Stimulated activated CD4-positive, alpha-beta T cell treated with anti-CD3 and anti-CD28 coated beads, Interleukin-12 subunit alpha, Interleukin-12 subunit beta, amount 100 ng/mL, for 24 hours (primary cell): ENCODE data around the gene SLC50A1.

Experiments used
- DNase-seq, 2 experiments: peaks; one replicate each; pipeline ENCODE4 v3.0.0-alpha.2; 2020; ENCODE audit warnings: low read depth in 2 of 2

SLC50A1 gene

GRCh38 chr1:155170101-155170785 is 34.6 kb downstream of the SLC50A1 start:
- DNase-seq, result no peak

GRCh38 chr1:155170806-155171205 is 35.2 kb downstream of the SLC50A1 start:
- DNase-seq, result no peak

DNA sequence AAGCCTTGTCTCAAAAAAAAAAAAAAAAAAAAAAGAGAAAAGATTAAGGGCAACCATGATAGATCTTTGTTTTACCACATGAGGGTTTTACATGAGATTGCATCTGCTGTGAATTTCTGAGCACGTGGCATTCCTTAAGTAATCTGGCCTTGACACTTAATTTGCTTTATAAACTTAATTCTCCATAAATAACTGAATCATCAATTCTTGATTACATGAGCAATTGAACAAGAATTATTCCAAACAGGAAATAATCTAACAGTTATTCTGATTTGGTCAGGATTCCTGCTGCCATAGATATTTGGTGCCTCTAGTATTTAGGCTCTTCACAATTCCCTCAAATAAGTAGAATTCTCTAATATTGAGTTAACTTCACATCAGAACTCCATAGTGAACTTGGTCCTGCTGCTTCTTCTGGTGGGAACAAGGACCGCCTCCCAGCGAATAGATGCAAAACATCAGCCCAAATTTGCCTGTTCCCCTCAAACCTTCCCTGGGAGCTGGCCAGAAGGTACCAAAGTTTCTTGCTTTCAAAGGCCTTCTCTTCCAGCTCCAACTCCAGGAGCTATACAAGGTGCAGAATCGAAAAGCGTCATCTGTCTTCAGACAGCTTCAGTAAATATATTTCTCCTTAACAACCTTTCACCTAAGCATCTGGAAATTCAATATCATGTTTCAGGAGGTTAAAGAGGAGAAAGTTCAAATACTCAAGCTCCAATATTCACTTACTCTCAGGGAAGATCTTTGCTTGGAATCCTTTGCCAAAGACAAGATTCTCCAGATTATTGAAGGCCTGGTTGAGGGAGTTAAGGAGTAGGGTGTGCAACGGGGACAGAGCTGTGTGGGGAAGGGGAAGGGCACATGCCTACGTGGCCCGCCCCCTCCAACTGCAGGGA is 36.4 kb downstream of the SLC50A1 start:
- DNase-seq, result no peak

DNA sequence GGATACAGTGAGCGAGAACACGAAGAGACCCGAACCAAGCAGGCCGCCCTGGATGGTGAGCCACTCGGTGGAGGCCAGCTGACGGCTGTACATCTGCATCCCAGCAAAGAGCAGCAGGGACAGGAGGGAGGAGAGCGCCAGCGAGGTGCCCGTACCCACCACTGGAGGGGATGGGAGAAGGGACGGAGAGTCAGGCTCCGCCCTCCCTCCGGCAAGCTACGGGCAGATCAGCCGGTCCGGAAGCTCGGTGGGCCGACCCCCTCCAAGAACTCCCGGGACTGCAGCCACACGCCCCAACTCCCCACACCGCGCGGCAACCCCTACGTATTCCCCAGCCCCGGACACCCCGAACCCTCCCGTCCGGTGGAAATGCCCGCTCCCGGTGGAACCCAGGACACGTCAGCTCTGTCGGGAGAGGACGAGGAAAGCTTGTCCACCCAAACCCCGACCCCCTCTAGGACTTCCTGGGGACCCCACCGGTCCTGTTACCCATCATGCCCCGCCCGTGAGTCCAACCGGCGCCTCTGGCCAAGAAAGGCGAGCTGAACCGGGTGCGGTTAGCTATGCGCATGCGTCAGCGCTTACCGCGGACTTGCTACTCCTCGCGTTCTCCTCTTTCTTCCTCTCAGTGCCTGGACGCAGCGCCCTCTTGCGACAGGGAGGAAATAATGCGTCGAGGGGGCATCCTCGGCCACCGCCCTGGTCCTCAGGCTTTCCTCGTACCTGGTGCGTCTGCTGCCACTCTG is 37.3 kb downstream of the SLC50A1 start, which contains the start of gene KRTCAP2:
KRTCAP2 (minus strand) TSS at position 573 of the 746 bp plus-strand sequence; CDS start at position 493, 80 bp downstream.
- DNase-seq, result peak; percentile 85 to 94

DNA sequence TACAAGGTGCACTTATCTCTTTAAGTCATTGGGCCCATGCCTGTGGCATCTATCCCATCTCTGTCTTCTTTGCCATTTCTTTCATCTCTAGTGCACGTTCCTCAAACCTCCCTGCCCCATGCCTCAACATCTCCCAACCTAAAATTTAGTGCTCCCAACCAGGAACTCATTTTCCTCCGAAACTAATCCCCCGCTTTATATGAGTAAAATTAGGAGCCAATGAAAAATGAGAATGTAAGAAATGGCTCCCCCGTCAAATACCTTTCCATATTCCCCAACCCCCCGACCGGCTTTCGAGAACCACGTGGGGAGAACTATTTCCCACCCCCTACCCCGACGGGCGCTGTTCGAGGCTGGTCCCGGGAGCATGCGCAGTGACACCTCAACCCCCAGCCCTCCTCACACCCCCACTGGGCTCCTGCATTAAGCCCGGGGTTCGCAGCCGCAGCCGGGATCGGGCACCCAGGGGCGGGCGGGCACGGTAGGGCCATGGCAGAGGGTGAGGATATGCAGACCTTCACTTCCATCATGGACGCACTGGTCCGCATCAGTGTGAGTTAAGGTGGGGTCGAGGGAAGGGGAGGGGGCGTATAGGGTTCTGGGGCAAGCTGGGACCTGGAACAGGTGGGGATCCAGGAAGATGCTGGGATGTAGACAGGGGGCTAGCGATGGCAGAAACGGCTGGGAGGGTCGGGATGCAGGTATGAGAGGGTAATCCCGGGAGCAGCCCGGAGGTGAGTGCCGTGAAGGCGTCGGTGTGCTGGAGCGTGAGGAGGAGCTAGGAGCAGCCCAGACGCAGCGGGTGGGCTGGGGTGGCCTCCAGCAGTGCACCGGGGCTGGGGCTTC is 38.0 kb downstream of the SLC50A1 start, which contains the start of gene TRIM46:
TRIM46 (plus strand) TSS at position 372 of the 846 bp plus-strand sequence; CDS start at position 490, 118 bp downstream.
- peak; percentile 53 to 78 for DNase-seq

- peak in 1 of 2 experiments; percentile 35 for DNase-seq
These were observed 39.0 kb downstream of the SLC50A1 start for GRCh38 chr1:155174324-155175280.

GRCh38 chr1:155175281-155175926 is 39.8 kb downstream of the SLC50A1 start:
- no peak for DNase-seq

DNA sequence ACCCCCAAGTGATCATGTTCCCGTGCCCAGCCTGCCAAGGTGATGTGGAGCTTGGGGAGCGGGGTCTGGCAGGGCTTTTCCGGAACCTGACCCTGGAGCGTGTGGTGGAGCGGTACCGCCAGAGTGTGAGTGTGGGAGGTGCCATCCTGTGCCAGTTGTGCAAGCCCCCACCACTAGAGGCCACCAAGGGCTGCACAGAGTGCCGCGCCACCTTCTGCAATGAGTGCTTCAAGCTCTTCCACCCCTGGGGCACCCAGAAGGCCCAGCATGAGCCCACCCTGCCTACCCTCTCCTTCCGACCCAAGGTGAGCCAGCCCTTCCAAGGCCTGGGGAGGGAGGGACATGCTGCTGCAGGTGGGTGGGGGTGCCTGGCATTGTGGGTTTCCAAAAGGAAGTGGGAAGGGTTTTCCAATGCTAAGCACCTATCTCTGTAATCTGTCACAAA is 40.3 kb downstream of the SLC50A1 start:
- no peak for DNase-seq

- peak; percentile 73 to 89 for DNase-seq
These were observed 41.0 kb downstream of the SLC50A1 start for GRCh38 chr1:155176544-155177071.

- DNase-seq, result no peak
These were observed 41.7 kb downstream of the SLC50A1 start for GRCh38 chr1:155177192-155177917.

DNA sequence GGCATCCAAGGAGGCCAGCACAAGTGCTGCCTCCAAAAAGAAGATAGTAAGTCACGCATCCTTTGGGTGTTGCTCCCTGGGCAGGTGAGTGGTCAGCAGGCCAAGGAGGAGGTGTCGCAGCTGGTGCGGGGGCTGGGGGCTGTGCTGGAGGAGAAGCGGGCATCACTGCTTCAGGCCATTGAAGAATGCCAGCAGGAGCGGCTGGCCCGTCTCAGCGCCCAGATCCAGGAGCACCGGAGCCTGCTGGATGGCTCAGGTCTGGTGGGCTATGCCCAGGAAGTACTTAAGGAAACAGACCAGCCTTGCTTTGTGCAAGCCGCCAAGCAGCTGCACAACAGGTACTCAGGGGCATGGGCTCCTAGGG is 42.2 kb downstream of the SLC50A1 start:
- no peak for DNase-seq

DNA sequence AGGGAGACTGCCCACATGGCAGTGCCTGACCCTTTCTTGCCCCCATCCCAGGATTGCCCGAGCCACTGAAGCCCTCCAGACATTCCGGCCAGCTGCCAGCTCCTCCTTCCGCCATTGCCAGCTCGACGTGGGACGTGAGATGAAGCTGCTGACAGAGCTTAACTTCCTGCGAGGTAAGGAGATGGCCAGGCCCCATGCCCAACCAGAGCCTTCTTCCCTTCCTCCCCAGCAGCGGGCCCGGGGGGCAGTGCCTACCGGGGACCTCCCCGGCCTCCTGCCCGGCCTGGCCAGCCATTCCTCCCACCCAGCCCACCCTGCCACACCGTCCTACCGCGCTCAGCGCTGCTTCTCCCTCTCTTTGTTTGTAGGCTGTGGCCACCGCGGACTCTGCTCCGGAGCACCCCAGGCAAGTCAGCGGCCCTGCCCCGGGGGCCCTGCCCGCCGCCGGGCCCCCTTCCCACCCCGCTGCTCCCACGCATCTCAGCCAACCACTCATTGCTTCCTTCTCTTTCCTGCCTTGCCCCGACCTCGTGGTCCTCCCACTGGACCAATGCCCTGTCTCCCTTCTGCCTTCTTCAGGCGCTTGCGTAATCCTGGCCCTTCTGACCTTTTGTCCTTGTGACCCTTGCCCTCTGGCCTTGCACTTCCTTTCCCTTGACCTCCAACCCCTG is 42.9 kb downstream of the SLC50A1 start:
- no peak for DNase-seq

DNA sequence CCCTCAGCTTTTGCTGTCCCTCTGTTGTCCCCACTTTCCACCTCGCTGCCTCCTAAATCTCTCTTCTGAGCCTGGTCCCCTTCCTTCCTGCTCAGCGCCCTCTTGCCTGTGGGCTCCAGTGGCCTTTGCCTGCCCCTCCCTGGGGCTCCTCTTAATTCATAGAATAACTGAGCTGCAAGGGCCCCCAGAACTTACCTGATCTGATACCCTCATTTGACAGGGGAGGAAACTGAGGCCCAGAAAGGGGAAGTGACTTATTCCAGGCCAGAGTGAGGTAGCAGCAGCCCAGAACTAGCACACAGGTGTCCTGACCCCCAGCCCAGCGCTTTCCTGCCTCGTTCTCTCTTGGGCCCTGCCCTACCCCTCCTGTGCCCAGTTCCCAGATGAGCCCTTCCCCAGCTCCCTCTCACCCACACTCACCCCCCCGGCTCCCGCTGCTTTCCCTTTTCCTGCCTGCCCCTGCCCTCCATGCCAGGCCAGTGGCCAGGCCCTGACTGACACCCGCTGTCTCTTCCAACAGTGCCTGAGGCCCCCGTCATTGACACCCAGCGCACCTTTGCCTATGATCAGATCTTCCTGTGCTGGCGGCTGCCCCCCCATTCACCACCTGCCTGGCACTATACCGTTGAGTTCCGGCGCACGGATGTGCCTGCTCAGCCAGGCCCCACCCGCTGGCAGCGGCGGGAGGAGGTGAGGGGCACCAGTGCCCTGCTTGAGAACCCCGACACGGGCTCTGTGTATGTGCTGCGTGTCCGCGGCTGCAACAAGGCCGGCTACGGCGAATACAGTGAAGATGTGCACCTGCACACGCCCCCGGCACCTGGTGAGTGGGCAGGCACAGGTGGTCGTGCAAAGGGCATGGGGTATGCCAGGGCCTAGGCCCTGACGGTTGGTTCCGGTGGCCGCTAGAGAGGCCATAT is 43.7 kb downstream of the SLC50A1 start:
- no peak for DNase-seq

DNA sequence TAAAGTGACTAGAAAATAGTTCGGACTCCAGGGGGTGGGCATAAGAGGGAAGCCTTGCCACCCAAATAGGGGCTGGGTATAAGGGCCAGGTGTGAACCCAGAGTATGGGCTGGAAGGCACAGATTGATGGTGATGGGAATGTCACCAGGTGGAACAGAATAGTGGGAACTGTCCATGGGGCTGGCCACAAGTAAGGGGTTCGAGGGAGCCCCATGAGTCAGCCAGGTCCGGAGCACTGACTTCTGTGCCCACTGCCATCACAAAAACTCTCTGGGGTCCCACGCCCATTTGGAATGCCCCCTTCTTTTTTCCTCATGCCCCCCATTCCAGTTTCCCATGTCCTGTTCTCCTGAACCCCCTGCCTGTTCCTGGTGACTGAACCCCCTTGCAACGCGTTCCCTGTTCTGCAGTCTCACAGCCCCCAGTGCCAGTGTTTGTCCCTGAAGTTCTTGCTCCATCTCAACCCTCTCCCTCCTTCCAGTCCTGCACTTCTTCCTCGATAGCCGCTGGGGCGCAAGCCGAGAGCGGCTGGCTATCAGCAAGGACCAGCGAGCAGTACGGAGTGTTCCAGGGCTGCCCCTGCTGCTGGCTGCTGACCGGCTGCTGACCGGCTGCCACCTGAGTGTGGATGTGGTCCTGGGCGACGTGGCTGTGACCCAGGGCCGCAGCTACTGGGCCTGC is 45.9 kb downstream of the SLC50A1 start:
- no peak for DNase-seq

- no peak for DNase-seq
These were observed 46.4 kb downstream of the SLC50A1 start for GRCh38 chr1:155182052-155182550.

DNA sequence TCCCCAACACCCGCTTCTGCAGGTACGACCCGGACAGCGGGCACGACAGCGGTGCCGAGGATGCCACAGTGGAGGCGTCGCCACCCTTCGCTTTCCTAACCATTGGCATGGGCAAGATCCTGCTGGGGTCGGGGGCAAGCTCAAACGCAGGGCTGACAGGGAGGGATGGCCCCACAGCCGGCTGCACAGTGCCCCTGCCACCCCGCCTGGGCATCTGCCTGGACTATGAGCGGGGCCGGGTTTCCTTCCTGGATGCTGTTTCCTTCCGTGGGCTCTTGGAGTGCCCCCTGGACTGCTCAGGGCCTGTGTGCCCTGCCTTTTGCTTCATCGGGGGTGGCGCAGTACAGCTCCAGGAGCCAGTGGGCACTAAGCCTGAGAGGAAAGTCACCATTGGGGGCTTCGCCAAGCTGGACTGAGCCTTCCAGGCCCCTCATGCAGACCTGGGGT is 48.1 kb downstream of the SLC50A1 start:
- no peak for DNase-seq
